GM18861 (cell line): Measurements from ENCODE around the gene COL6A5.
"Not testable (repeated sequence)": the region's sequence is repeated elsewhere in the genome, so short reads cannot be mapped to it uniquely, and the experiment has no call there.

Source experiments
- ATAC-seq: cut with Tn5 transposase; IDR thresholded peaks from one replicate; pipeline ENCODE4 v1.9.1; 2021; ENCODE audit not compliant: unreplicated experiment

The COL6A5 gene, protein sequence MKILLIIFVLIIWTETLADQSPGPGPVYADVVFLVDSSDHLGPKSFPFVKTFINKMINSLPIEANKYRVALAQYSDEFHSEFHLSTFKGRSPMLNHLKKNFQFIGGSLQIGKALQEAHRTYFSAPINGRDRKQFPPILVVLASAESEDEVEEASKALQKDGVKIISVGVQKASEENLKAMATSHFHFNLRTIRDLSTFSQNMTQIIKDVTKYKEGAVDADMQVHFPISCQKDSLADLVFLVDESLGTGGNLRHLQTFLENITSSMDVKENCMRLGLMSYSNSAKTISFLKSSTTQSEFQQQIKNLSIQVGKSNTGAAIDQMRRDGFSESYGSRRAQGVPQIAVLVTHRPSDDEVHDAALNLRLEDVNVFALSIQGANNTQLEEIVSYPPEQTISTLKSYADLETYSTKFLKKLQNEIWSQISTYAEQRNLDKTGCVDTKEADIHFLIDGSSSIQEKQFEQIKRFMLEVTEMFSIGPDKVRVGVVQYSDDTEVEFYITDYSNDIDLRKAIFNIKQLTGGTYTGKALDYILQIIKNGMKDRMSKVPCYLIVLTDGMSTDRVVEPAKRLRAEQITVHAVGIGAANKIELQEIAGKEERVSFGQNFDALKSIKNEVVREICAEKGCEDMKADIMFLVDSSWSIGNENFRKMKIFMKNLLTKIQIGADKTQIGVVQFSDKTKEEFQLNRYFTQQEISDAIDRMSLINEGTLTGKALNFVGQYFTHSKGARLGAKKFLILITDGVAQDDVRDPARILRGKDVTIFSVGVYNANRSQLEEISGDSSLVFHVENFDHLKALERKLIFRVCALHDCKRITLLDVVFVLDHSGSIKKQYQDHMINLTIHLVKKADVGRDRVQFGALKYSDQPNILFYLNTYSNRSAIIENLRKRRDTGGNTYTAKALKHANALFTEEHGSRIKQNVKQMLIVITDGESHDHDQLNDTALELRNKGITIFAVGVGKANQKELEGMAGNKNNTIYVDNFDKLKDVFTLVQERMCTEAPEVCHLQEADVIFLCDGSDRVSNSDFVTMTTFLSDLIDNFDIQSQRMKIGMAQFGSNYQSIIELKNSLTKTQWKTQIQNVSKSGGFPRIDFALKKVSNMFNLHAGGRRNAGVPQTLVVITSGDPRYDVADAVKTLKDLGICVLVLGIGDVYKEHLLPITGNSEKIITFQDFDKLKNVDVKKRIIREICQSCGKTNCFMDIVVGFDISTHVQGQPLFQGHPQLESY (N-terminal part only)

DNA sequence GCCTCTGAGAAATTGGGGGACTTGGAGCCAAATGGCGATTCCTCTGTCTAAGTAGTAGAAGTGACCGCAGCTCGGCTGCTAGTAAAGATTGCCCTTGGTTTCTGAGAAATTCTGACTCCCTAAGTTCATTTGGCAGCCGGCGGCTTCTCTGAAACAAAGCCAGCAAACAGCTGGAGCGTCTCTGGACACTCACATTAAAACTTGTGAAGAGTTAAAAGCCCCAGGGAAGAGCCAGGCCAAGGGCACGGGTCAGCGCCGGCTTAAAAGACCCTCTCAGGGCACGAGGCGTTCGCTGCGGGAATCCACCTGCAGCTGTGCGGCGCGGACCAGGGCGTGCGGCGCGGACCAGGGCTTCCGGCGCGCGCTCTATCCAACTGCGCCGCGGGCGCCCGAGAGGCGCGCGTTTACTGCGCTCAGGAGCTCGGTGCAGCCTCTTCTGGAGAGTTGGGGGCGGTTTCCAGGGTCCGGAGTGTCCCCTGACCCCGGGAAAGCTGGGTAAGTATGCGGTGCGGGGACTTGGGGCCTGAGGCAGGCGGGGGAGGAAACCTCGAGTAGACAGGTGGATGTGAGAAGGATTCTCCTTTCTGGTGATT, at the start of gene COL6A5:
Gene COL6A5, plus strand, starts transcription at position 186 of the 593 bp plus-strand sequence. CDS start 27,967 bp downstream, outside the sequence.
- ATAC-seq: no peak

DNA sequence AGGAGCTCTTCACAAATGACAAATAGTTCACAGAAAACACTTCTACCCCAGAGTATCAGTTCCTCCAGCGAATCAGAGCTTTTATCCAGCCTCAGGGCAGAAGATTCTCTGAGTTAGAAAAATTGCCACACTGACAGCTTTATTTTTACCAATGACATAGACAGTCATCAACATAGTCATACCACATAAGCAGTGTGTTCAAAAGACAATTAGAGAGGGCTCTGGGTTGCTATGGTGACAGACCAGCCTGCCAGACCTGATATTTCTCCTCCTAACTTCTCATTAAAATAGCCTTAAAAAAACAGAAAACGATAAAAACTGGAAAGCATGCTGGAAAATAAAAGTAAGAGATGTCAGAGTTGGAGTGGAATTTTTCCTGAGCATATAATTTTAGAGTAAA, 45.9 kb upstream of the COL6A5 start:
- no peak for ATAC-seq

DNA sequence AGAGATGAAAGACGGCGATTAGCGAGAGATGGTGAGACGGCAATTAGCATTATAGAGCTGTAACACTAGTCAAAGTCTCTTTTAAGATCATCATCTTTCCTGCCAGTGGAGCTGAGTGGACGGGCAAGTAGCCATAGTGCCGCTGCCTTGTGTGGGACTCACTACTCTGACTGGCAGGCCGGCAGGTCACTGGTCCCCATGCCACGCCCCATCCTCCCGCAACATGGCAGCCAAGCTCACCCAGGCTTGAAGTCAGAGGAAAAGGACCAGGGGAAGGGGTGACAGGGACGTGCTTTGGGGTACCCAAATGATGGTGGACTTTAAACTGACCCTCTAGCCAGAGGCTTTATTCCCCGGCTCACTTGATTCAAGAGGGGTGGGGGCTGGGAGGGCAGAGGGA, 44.6 kb upstream of the COL6A5 start:
- ATAC-seq: no peak

DNA sequence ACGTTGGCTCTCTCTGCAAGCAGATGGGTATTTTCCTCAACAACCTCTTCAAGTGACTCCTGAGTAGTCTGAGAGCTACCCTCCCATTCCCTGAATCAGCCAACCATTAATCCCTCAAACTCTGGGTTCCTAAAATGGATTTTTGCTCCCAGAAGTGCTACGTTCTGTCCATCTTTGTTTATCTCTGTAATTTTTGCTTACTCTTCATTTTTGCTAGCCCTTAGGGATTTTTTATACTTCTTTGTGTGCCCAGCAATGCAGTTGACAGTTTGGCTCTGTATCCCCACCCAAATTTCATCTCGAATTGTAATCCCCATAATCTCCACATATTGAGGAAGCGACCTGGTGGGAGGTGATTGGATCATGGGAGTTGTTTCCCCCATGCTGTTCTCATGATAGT, 35.4 kb upstream of the COL6A5 start:
- no peak for ATAC-seq

DNA sequence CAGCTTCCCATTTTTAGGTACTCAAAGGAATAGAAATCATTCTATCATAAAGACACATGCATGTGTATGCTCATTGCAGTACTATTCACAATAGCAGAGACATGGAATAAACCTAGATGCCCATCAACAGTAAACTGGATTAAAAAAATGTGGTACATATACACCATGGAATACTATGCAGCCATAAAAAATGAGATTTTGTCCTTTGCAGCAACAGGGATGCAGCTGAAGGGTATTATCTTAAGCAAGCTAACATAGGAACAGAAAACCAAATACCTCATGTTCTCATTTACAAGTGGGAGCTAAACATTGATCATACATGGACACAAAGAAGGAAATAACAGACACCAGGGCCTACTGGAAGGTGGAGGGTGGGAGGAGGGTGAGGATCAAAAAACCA, 33.1 kb upstream of the COL6A5 start:
- no peak for ATAC-seq

DNA sequence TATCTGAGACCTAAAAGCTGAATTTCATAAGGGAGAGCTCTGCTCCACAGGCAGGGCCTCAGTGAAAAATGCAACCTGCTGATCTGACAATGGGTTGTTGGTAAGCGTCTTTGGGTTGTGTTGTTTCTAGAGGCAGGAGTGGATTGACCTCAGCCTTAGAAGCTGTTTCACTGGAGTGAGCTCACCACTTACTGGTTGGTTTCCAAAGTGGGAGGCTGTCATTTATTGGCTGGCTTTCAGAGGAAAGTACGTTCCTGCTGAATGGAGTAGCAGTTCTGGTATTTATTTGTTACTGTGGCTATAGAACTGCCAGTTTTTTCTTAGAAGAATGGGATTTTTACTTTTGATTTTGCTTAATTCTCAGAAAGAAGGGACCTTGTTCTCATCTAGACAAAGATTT, 29.3 kb upstream of the COL6A5 start:
- no peak for ATAC-seq

DNA sequence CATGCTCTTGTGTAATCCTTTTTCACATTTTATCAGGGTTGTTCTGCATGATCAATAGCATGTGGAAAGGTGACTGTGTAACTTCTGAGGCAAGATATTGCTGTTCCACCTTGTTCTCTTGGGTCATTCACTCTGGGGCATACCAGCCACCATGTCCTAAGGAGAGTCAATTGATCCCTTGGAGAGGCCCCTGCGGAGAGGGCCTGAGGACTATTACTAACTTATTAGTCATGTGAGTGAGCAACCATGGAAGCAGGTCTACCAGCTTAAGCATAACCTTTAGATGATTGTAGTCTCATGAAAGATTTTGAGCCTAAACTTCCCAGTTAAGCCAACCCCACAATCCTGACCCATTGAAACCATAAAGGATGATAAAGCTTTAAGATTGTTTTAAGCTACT, 22.0 kb upstream of the COL6A5 start:
- no peak for ATAC-seq

DNA sequence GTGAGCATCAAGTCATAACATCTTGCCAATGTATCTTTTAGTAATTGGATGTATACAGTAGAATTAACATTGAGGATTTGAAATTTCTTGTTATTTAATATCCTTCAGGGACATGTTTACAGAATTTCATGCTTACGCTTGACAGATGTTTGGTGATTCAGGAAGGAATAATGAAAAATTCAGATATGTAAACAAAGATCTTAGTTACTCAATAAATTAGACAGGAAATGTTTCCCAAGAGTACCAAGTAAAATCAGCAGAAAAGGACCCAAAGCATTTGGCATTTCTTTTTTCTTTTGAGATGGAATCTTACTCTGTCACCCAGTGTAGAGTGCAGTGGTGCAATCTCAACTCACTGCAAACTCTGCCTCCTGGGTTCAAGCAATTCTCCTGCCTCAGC, 4.7 kb upstream of the COL6A5 start:
- no peak for ATAC-seq

DNA sequence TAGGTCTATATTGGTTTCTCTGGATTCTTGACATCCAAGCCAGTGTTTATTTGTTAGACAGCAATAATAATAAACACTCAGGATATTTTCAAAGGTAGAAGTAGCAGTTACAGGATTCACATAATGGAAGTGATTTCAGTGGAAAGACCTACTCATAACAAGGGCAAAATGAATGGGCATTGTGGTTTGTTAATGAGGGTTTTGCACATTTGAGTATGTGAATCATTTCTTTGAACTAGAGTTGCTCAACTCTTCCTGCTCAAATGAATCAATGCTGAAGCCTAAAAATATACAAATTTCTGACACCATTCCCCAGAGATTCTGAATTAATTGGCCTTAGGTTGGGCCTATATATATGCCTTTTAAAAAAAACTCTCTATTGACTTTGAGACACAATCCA, 4.1 kb upstream of the COL6A5 start:
- ATAC-seq: no peak

- no peak for ATAC-seq
Measured at GRCh38 chr3:130341882-130342281, 3.6 kb upstream of the COL6A5 start.

DNA sequence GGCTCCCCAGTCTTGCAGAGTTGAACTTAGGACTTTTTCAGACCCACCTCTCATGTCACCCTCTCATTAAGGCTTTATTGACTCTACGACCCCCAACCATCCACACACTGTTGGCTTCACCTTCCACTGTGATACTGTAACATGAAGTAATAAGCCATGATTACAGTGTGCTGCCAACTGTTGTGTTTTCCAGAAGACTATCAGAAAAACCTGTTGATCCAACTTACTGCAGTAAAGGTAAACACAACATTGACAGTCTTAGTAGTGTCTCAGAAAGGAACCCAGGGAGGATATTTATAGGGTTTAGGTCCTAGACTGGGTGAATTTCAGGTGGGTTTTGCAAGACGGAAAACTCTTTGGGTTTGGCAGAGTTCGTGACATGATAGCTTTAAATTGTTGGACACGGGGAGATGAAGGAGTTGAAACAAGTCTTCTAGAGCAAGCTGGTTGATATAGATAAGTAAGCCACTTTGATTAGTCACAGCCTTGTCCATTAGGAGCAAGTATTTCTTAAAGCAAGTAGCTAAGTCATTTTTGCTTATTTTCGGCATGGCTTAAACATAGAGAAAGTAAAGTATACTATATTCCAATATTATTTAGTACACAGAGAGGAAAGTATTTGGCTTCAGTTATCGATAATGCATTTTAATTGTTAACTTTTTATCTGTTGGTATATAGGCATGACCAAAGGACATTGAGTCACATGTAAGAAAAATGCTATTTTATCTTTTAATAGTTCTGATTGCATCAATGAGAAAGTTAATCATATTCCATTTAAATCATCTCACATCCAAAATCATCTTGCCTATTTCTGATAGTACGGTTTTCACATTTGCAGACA, 2.4 kb upstream of the COL6A5 start:
- no peak for ATAC-seq

DNA sequence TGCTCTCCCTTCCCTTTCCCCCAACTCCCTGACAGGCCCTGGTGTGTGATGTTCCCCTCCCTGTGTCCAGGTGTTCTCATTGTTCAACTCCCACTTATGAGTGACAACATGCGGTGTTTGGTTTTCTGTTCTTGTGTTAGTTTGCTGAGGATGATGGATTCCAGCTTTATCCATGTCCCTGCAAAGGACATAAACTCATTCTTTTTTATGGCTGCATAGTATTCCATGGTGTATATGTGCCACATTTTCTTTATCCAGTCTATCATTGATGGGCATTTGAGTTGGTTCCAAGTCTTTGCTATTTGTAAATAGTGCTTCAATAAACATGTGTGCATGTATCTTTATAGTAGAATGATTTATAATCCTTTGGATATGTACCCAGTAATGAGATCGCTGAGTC, 2.8 kb downstream of the COL6A5 start:
- not testable (repeated sequence) for ATAC-seq

DNA sequence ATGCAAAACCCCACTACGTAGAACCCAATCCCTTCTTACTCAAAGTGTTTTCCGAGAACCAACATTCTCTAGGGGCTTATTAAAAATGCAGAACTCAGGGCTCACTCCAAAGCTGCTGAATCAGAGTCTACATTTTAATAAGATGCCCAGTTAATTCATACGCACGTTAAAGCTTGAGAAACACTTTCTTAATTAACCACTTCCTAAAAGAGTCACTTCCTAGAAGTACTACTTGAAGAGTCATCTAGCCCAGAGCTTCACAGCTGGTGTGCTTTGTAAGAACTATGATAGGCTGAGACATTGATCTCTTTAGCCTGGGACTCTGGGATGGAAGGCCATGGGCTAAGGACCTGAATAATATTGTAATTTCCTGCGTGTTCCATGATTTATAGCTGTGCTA, 9.0 kb downstream of the COL6A5 start:
- no peak for ATAC-seq

GRCh38 chr3:130374033-130374432, 28.6 kb downstream of the COL6A5 start:
- ATAC-seq: no peak

GRCh38 chr3:130374908-130375307, 29.4 kb downstream of the COL6A5 start:
- no peak for ATAC-seq

GRCh38 chr3:130377960-130378676, 32.6 kb downstream of the COL6A5 start:
- ATAC-seq: no peak

DNA sequence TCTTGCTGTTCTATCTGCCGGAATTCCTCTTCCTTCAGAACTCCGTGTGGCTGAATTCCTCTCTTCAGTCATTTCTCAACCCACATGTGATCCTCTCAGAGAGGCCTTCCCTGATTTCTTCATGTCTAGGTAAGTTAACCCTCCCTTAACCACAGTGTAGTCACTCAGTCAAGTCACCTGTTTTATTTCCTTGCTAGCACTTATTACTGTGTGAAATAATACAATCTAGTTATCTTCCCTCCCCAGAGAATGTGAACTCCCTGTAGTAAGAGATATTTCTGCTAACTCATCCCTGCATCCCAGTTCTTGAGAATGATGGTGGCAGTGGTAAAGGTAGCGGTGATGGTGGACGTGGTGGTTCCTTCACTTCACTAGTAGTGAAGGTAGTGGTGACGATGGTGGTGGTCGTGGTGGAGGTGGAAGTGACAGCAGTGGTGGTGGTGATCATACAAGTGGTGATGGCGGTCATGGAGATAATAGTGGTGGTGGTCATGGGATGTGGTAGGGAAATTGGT, 33.3 kb downstream of the COL6A5 start:
- no peak for ATAC-seq

DNA sequence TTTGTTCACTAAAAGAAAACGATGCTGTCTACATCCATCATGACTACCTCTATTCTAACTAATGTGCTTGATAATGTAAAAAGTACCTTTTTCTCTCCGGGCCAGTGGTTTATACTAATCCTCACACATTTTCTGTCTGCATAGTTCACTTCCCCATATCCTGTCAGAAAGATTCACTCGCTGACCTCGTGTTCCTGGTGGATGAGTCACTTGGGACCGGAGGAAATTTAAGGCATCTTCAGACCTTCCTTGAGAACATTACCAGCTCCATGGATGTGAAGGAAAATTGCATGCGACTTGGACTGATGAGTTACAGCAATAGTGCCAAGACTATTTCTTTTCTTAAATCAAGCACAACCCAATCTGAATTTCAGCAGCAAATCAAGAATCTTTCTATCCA, 33.8 kb downstream of the COL6A5 start:
- no peak for ATAC-seq

DNA sequence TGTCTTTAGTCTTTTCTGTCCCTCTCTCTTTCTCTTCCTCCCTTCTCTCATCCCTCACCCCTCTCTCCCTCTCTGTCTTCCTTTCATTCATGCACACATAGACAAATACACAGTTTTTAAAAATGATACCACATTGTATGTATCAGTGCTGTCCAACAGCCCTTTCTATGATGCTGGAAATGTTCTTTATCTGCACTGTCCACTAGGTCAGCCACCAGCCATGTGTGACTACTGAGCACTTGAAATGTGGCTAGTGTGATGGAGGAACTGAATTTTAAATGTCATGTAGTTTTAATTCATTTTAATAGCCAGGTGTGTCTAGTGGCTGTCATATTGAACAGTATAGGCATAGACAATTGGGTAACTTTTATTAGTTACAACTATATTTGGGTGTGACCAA, 34.9 kb downstream of the COL6A5 start:
- ATAC-seq: no peak
